ENCODE data around the gene CMTM1.

DNA sequence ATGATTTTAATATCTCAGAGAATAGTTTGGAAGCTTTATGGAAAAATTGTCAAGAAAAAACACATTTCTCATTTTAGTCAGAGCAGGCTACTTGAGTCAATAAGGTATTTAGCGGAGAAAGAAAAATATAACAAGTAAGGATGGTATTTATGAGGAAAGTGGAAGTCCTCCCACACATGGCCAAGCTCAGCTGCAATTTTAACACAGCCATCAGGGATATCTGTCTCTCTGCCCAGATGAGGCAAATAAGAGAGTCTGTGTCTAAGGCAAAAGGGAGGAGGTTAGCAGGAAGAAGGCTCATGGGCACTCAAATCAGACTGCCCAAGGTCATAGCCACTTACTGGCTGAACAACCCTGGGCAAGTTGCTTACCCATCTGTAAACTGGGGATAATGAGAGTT lies 7.8 kb downstream of the CMTM1 start:
- TF ChIP-seq ZFX (IDR thresholded peaks at IDR 0.05): no peak
- TF ChIP-seq, protein P1, sequence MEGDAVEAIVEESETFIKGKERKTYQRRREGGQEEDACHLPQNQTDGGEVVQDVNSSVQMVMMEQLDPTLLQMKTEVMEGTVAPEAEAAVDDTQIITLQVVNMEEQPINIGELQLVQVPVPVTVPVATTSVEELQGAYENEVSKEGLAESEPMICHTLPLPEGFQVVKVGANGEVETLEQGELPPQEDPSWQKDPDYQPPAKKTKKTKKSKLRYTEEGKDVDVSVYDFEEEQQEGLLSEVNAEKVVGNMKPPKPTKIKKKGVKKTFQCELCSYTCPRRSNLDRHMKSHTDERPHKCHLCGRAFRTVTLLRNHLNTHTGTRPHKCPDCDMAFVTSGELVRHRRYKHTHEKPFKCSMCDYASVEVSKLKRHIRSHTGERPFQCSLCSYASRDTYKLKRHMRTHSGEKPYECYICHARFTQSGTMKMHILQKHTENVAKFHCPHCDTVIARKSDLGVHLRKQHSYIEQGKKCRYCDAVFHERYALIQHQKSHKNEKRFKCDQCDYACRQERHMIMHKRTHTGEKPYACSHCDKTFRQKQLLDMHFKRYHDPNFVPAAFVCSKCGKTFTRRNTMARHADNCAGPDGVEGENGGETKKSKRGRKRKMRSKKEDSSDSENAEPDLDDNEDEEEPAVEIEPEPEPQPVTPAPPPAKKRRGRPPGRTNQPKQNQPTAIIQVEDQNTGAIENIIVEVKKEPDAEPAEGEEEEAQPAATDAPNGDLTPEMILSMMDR (conservative IDR thresholded peaks at IDR 0.05): no peak

All from C4-2B (cell line).